DMS53 treated with DMSO at 0.1 percent for 48 hours (cell line): ENCODE results near the gene DARS2.

Source experiments
- DNase-seq: peaks from one replicate; lab custom pipeline; 2025; ENCODE audit not compliant: unreplicated experiment; lab: John Stamatoyannopoulos, UW

DARS2 gene

GRCh38 chr1:173886746-173887611 is 62.5 kb downstream of the DARS2 start:
- no peak for DNase-seq

GRCh38 chr1:173887627-173888026 is 63.2 kb downstream of the DARS2 start:
- DNase-seq = no peak

GRCh38 chr1:173888749-173889148 is 64.3 kb downstream of the DARS2 start:
- no peak for DNase-seq

- no peak for DNase-seq
These were observed 65.4 kb downstream of the DARS2 start for GRCh38 chr1:173889885-173890284.

GRCh38 chr1:173893611-173894010 is 69.1 kb downstream of the DARS2 start:
- no peak for DNase-seq

- no peak for DNase-seq
These were observed 69.7 kb downstream of the DARS2 start for GRCh38 chr1:173894189-173894588.

GRCh38 chr1:173900427-173900826 is 76.0 kb downstream of the DARS2 start:
- no peak for DNase-seq

GRCh38 chr1:173900992-173901391 is 76.5 kb downstream of the DARS2 start:
- no peak for DNase-seq

GRCh38 chr1:173903827-173904531 is 79.5 kb downstream of the DARS2 start:
- no peak for DNase-seq
